NCI-H2081 (cell line): ENCODE data around the gene ADAM12.

Experiments
- DNase-seq, 2 experiments: peaks; one replicate each; lab custom pipeline; 2025; lab: John Stamatoyannopoulos, UW

Gene ADAM12

DNA sequence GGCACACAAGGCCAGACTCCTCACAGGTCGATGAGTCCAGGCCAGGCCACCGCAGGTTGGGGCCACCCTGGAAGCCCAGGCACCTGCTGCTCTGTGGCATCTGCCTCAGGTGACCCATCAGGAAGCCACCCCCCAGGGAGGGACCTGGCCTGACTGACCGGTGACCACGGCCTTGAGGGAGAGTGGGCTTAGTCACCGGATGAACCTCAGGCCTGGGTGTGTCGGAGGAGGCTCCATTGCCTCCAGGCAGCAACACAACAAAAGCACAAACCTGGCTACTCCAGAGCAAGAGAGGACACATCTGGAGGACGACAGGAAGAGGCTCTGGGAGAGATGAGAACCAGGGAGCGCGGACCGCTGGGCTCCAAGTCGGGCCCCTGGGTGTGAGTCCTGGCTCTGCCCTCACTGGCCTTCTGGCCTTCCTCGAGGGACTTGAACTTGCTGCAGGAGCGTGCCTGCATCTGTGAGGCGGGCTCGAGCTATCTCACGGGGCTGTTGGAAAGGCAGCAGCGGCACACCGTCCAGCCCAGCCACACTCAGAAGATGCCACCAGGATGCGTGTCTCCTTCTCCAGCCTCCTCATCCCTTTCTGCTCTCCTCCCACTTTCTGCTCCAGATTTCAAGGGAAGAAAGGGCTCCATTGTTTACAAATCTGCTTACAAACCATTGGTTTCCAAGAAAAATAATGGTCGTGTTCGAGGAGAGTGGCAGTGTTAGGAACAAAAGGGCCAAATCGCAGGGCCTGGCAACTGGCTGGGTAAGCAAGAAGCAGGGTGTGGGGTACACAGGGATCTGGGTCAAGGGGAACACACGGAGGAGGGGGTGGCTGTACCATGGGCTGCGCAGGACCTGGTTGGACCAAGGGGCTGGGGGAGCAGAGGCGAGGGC lies 152.9 kb downstream of the ADAM12 start:
- DNase-seq: no peak

DNA sequence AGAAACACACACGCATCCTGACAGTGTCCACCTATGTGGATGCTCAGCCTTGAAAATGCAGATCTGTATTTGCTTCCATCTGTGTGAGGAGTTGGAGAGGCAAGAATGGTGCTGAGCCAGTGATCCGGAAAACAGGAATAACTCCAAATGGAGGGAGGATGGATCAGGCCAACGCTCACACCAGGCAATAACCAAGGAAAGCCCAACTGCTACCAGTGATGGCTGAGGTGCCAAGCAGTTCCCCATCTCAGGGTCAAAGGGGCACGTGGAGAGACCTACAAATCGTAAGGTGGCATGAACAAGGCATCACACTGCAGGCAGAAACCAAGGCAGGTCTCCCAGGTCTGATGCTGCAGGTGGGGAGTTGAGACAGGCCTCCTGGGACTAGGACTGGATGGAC lies 153.6 kb downstream of the ADAM12 start:
- no peak for DNase-seq

DNA sequence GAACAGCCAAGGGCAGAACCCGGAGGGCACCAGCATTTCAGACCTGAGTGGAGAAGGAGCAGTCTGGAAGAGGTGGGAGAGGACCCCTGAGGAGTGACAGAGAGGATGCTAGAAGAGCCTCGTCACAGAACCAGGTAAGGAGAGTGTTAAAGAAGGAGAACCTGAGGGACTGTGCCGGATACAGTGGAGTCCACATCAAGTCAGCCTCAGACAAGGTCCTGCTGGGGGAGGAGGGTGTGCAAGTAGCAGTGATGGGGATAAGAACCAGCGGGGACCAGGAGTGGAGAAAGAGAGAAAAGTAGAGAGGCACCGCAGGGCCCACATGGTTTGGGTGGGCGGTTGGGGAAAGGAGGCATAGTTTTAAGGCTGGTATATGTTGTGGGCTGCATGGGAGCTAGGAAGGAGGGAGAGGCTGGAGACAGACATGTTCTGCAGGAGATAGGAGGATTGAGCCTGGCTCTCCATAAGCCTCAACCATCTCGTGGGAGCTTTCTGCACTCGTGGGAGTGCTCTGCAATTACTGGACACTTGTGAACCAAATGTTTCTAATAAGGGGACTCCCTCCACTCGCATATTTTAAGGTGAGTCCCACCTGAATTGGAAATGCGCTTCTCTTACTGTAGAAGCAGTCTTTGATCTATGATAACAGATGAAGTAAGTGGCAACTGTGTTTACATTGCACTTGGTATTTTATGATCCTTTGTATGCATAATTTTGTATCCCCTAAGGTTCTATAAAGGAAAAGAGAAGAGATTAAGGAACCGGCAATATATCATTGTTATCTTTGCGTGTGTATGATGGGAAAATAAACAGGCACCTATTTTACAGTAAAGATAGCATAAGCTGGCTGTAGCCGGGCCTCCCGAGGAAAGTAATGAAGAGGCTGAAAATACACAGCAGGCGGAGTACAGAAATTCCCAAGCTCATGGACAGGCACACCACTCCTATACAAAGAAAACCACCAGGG lies 154.8 kb downstream of the ADAM12 start:
- DNase-seq: no peak

DNA sequence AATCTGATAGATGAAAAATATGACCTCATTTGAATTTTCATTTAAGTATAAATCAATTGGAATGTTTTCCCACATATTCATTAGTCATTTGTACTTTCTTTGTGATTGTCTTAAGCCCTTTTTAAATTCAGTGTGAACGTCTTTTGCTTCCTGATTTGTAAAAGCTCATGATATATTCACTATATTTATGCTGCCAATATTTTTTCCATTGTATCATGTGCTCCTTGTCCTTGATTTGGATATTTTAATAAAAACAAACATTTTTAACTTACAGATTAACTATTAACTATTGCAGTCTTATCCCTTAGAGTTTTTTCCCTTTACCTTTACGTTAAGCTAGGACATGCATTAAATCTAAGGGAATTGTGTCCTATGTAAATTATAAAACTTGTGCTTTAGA lies 157.7 kb downstream of the ADAM12 start:
- DNase-seq: no peak

DNA sequence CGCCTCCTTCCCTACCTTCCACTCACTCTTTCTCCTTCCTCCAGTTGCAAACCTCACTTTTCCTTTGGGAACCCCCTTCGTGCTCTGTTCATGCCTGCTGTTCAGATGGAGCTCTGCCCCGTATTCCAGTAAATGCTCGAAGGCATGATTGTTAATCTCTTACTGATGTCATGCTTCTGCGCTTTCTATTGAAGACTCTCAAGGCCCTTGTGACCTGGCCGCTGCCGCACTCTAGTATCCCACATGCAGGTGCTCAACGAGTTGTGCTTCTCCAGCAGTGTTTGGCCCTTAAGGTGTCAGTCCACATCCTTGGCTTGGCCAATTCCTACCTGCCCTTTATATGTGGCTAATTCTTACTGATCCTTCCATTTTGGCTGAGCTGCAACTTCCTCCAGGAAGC lies 158.6 kb downstream of the ADAM12 start:
- DNase-seq: no peak

DNA sequence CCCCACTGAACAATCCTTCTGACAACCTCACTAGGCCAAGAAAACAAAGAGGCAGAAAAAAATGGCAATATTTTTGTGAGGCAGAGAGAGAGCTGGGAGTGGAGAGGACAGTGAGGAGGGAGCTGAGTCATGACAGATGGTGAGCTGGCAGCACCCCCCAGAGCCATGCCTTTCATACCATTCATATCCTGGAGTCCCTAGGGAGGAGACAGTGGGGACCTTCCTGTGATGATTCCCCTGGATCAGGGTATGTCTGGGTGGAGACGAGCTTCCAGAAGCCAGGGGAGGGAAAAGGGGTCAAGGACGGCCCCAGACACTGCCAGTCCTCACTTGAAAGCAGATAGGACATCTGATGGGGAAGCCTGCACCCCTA lies 160.5 kb downstream of the ADAM12 start:
- no peak for DNase-seq

DNA sequence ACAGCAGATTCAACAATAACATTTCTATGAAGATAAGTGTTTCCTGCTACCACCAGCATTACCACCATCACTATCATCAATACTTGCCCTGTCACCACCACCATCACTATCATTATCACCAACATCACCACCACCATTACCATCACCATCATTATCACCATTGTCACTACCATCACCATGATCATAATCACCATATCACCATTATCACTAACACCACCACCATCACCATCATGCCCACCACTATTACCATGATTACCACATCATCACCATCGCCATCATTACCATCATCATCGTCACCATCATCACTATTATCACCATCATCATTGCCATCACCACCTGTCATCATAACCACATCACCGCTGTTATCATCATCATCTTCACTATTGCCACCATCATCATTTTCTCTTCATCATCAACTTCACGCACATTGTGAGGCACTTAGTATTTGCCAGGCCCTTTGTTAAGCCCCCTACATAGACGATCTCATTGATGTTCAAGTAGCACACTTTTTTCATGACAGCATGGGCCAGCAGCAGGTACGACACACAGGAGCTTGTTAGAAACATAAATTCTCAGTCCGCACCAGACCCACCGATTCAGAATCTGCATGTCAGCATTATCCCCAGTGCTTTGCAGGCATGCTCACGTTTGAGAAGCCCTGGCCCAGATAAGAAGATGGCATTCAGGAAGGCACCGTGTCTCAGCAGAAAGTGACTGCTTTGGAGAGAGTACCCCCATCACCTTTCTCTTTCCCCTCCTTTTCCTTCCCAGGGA lies 161.1 kb downstream of the ADAM12 start:
- no peak for DNase-seq

DNA sequence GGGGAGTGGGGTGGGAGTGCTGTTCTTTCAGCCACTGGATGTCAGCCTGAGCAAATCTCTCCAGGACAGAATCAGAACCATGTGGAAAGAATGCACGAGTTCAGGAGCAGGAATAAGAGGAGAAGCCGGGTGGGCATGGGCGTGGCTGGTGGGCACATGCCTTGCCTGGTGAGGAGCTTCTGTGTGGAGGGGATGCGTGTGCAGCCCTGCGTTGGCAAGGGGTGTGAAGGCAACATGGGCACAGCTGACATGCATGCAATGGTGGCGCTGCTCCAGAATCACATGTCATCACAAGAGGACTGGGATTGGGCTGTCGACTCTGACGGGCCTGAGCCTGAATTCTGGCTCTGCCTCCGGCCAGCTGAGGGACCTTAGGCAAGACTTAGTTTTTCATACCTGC lies 162.1 kb downstream of the ADAM12 start:
- DNase-seq: no peak

DNA sequence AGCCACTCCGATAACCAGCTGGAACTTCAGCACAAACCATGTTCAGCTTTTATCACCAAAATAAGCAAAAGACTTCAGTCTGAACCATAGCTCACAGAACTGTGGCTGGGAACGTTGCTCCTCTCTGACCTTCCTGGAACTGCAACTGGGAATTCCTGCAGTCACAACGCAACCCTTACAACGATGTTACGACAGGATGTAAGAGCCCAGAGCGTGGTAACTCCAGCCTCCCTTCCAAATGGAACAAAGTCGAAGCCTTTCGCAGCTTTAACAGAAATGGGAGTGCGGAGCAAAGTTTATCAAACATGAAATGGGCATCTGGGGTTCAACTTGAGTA lies 162.6 kb downstream of the ADAM12 start:
- DNase-seq: no peak

DNA sequence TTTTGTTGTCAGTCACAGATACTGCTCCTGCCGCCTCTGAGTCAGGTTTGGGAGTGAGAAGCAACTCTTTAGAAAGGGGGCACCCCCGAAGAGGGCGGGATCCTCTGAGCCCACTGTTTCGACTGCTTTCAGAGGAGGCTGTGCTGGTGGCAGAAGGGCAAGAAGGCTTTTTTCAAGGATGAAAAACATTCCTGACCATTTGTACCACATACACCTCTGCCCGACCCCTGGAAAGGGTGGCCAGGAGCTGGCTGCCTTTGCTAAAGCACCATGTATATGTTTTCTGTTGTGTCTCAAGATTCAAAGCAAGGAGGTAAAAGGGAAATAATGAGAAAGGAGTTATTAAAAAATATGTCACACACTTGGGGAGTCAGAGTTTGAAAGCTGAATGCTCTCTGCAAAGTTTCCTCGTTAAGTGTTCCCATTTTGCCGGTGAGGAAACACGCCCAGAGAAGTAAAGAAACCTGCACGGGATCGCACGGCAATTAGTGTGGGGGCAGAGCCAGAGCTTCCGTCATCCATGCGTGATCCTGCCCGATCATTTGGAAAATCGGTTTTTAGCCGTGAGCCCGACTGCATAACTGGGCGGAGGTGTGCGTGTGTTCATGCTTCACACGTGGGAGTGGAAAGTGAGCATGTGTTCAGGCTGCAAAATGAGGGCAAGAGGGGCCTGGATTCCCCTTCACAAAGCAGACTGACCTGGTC lies 163.2 kb downstream of the ADAM12 start:
- DNase-seq: no peak

DNA sequence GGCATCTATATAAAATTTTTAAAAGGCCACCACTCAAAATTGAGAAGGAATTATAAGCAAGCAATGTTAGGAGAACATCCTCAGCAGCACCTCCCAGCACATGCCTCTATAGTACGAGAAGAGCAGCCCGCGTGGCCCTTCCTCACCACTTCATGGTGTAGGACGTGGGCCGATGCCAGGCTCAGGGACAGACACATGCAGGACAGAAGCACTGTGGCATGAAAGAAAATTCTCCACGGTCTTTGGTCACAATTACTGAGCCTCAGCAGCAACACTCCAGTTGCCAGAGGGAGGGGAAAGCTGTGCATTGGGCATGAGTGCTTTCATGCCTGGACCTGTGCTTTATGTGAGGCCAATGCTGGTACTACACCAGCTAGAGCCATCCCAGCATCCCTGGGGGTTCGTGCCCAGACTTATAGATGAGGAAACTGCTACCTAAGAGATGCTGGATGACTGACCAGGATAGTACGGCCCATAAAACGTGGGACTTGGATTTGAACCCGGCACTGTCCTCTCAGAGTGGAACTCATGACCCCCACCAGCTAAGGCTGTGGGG lies 164.7 kb downstream of the ADAM12 start:
- no peak for DNase-seq

DNA sequence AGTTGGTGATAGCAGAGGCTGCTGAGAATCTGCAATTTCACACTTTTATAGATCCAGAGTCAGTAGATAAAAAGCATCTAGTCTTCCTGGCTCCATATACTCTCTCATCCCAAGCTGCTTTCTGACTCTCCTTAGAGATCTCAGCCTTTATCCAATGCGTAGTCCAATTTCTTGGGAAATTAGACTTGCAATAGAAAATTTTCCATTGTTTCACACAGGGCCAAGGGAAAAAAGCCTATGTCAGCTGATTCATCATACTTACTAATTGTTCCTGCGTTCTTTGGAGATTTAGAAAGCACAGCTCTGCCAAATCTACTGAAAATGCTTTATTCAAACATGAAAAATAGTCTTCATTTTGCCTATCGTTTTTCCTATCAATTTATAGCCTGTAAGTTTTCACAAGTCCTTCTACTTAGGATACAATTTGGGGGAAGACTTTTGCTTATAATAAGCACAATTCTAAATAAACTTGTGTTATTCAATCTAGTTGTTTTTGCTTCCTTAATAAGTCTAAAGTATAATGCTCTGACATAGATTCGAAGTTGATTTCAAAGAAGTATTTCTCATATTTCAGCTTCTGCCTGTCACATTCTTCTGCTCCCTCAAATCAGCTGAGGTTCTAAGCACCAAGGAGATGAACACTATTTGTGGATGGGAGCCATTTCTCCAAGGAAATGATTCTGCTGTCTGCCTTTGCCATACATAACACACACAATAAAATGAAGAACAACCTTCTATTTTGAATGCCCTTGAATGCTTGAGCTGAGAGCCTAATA lies 165.4 kb downstream of the ADAM12 start:
- no peak for DNase-seq

DNA sequence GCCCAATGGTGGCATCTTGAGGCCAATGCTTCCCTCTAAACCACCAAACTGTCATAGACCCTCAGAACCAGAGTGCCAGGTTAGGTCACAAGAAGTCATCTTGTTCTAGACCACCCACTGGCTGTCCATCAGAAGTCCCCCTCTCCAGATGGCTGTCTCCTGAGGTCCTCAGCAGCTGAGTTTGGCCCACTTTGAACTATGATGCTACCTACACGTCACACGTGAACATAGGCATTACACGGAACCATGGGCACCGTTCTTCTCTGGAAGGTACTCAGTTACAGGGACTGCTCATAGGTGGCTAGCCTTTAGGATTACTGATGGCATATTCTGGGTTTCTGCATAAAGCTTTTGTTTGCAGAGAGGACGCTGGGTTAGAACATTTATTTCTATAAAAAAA lies 166.4 kb downstream of the ADAM12 start:
- DNase-seq: no peak

DNA sequence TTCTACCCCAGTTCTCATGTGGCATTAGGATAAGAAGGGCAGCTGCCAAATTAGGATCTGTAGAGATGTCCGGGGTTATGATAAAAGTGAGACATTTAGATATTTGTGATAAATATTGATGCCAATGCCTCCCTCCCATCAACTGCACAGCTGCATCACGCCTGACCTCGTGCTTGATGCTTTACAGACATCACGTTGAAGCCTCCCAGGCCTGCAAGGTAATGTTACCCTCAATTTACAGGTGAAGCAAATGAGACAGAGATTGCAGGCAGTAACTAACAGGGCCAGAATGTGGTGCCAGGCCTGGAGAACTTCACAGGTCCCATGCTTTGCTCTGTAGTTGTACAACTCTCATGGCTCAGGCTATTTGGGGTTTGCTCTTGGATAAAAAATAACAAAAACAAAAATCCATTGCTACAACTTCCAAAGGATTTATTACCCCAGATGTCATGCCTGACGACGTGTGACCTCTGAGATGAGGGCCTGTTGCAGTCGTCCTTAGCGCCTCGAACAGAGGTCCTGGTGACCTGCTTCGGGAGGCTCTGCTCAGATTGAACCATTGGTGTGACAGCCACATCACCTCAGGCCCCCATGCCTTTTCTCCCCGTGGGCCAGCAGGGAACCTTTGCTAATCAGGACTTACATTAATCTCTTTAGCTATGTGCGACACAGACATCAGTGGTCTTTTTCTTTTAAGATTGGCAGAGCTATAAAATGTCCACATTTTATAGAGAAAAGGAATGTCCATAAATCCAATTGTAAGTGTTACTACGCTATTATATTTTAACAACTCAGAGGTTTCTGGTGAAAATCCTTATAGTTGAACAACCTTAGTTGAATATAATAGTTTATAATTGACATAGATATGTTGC lies 169.3 kb downstream of the ADAM12 start:
- DNase-seq: no peak

DNA sequence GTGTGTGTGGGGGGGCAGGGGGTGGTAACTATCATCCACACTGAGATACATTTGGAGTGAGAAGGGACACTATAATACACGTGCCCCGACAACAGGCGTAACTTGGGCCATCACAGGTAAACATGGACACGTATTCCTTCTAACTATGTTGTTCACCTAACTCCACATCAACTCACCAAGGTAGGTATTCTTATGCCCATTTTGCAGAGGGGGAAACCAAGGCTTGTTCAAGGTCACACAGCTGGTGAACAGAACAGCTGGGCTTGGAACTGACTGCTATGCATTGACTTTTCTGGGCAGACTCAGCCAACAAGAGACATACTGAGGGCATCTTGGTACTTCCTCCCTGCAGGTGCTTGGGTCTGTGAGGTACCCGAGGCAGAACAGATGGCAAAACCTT lies 170.1 kb downstream of the ADAM12 start:
- no peak for DNase-seq

DNA sequence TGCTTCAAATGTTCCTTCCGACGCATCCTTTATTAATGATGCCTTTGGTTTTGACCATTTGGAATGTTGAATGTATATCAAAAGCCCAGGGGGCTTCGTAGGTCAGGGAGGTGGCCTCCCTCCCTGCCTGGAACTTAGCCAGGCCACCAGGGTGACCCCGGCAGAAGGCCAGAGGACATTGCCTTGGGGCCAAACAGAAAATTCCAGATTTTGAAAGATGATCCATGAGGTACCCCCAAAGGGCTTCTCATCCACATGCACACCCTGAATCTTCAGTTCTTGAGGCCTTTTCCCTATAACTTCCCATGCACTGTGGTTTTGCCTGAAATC lies 171.7 kb downstream of the ADAM12 start:
- DNase-seq: no peak

DNA sequence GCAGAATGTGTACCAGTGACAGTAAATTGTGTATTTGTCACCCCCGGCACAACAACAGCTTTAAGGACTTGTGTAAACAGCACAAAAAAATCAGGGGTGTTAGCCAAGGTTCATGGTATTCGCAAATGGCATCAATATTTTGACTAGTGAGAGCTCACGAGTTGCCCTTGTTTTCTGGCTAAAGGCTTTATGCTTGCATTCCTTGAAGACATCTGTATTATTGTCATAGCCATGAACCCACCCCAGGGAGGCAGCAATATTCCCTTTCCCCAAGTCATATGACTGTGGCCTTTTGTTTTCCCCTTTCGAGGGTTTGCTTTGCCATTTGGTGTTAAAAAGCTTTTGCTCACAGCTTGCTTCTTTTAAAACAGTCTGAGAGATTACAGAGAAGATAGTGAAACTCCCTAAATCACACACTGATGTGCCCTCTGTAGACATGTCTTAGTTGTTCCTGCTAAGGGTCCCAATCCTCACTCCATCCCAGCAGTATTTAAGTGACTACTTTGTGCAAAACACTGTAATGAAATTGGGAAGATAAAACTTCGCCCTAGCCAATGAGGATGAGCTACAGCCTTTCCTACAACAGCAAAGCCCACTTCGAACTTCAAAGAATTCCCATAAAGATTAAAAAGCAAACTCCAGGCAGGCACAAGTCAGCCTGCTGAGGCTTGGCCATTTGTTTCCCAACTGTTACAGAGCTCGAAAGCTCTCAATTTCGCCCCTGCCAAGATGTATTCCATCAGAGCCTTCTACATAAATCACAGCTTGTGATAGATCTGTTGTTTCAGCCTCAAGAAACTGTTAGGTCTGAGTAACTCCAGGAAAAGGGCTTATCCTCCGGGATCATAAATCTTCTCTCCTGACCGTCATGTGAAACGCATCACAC lies 172.3 kb downstream of the ADAM12 start:
- no peak for DNase-seq

DNA sequence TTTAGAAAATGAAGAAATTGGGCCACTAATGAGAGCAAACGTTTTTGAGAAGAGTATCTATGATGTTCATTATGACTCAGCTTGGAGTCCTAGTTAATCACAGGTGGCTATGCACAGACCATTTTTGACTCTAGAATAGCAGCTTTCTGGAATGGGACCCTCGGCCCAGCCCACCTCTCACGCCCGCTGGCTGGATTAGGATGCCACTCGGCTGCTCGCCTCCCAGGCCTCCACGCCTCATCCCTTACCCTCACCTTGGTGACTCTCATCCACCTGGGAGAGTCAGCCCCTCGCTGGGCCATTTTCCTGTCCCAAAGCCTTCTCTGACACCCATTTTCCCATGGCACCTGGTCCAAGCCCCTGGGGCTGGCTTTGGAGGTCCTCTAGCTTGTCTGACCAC lies 173.6 kb downstream of the ADAM12 start:
- no peak for DNase-seq

DNA sequence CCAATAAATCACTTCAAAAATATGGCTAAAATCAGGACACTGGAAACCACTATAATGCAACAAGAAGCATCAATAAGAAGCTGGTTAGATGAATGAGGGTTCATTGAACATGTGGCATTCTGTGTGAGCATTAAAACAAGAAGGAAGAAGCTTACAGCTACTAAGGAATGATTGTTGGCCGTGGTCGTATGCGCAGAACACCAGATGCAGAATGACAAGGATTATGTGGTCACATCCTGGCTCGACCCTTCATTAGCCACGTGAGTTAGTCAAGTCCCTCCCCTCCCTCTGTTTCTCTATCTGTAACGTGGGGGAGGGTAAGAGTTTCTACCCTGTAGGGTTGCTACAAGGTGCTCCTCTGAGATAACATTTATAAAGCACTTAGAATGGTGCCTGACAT lies 174.3 kb downstream of the ADAM12 start:
- DNase-seq: no peak
